Stomach (tissue), 9 donors: ENCODE results near the gene PLP2. TPM values are rescaled to one million over a fixed set of nuclear protein-coding genes. Genes with fewer than 3 reads are reported as not detected.

ENCODE experiments used
- DNase-seq, 2 donors: peaks; one replicate each; pipeline versions ENCODE4 v3.0.0 to v3.0.0-alpha.2; 2013 to 2019
- H3K27ac ChIP-seq, 5 donors: fragments of 200-600 bp in 4 of 5; sonication (generic) in 4 of 5; one replicate each; pipeline ENCODE4 v1.5.1; 2013 to 2019; ENCODE audit warnings: mild to moderate bottlenecking in 1 of 5, moderate library complexity in 1 of 5
- H3K27me3 ChIP-seq, 3 donors: fragments of 200-600 bp; sonication (generic); one replicate each; pipeline ENCODE4 v1.5.1; 2017 to 2019; ENCODE audit warnings: mixed run types in 1 of 3
- H3K36me3 ChIP-seq, 4 donors: fragments of 200-600 bp; sonication (generic); 1 replicate in 3 of 4; 2 replicates in 1 of 4; pipeline ENCODE4 v1.5.1; 2016 to 2019
- H3K4me1 ChIP-seq, 4 donors: fragments of 200-600 bp; sonication (generic); one replicate each; pipeline ENCODE4 v1.5.1; 2016 to 2019
- H3K4me3 ChIP-seq, 4 donors: fragments of 200-600 bp; sonication (generic) in 3 of 4; one replicate each; pipeline ENCODE4 v1.5.1; 2016 to 2019; ENCODE audit warnings: mild to moderate bottlenecking in 1 of 4
- H3K9me3 ChIP-seq, 4 donors: fragments of 200-600 bp; sonication (generic); one replicate each; pipeline ENCODE4 v1.5.1; 2016 to 2019
- CTCF ChIP-seq, 7 experiments: fragments of 450-650 bp in 4 of 7; fragments of 200-600 bp in 3 of 7; sonication (generic) in 3 of 7; IDR thresholded peaks; one replicate each; pipeline ENCODE4 v1.5.1; 2016 to 2019; ENCODE audit warnings: antibody characterized with exemption in 7 of 7, control low read depth in 2 of 7, mild to moderate bottlenecking in 1 of 7
- EP300 ChIP-seq: sonication (generic); formaldehyde crosslinking; IDR thresholded peaks from one replicate; pipeline ENCODE4 v1.6.1; 2017; ENCODE audit warnings: antibody characterized with exemption
- POLR2A ChIP-seq, 4 donors: fragments of 450-650 bp; IDR thresholded peaks; one replicate each; pipeline ENCODE4 v1.6.1; 2016; ENCODE audit warnings: antibody characterized with exemption in 4 of 4, control low read depth in 2 of 4, mild to moderate bottlenecking in 1 of 4, moderate library complexity in 1 of 4
- POLR2AphosphoS5 ChIP-seq, 3 donors: sonication (generic); formaldehyde crosslinking; IDR thresholded peaks; one replicate each; pipeline ENCODE4 v1.6.1; 2016; ENCODE audit warnings: antibody characterized with exemption in 3 of 3
- WGBS, 5 donors: extraction: QIAGEN DNeasy Blood & Tissue Kit in 3 of 5; methylation state at CpG; one replicate each; pipeline versions ENCODE4 v1.1.5 to v1.1.7; 2013 to 2018; 5-methylcytosine and 5-hydroxymethylcytosine counted together
- intact Hi-C: fragments of 100-400 bp; cut with DNase I; formaldehyde crosslinking; loops from one replicate; pipeline ENCODE4 v1.15.1; 2023; ENCODE audit warnings: low total_unique reads
- polyA plus RNA-seq, 3 donors: library from polyadenylated mRNA; stranded (reverse); fragments of 200-250 nt; gene quantifications; one replicate each; pipeline ENCODE4 v1.2.3, GENCODE V29; 2013
- total RNA-seq, 5 donors: library from RNA; depleted of rRNA; stranded (reverse); fragments of >200 nt; gene quantifications; one replicate each; pipeline versions ENCODE4 v1.1.0 to v1.2.3, GENCODE V29; 2014 to 2016
- donor health status: healthy with polysubstance abuse.
- donor health status: Bipolar disorder and iron deficiency.
- donor health status: healthy.

The PLP2 gene
- total and polyA plus RNA-seq, 8 donors = 14.0 to 323 (median 66.6) TPM

- 85 to 96% (median 91%) methylated on average over 5 of the region's 5 CpGs for WGBS, 5 donors
- Histone ChIP-seq H3K4me1 (no peaks in the 10 kb centered on the region), H3K9me3 (no peaks in the 10 kb centered on the region), H3K4me3 (no peak overlapping the region), H3K27me3 (peaks cover 0 to 10% (median 0%) of the 10 kb centered on the region in 3 donors), H3K36me3 (no peaks in the 10 kb centered on the region), H3K27ac (no peak overlapping the region)
- DNase-seq = no peak
- TF ChIP-seq POLR2AphosphoS5 (IDR thresholded peaks at IDR 0.05) (no peak), EP300 (no peak), CTCF (IDR thresholded peaks at IDR 0.05) (no peak), POLR2A (IDR thresholded peaks at IDR 0.05) (no peak)
- intact Hi-C loops = no loop called here
Measured at GRCh38 chrX:49208399-49208798, 36.7 kb downstream of the PLP2 start.

- DNase-seq = no peak
- no peak for TF ChIP-seq POLR2AphosphoS5 (IDR thresholded peaks at IDR 0.05)
- no peak for TF ChIP-seq POLR2A (IDR thresholded peaks at IDR 0.05)
- no peak for TF ChIP-seq CTCF (IDR thresholded peaks at IDR 0.05)
- TF ChIP-seq EP300 = no peak
- Histone ChIP-seq H3K27ac (no peak overlapping the region), H3K4me1 (no peaks in the 10 kb centered on the region), H3K4me3 (no peak overlapping the region), H3K9me3 (no peaks in the 10 kb centered on the region), H3K36me3 (no peaks in the 10 kb centered on the region), H3K27me3 (peaks cover 0 to 10% (median 0%) of the 10 kb centered on the region in 3 donors)
- intact Hi-C loops = no loop called here
- 32 to 54% (median 39%) methylated on average over 19 to 28 of the region's 28 CpGs for WGBS, 5 donors
Measured at GRCh38 chrX:49209434-49210251, 37.9 kb downstream of the PLP2 start.

GRCh38 chrX:49210406-49210805, 38.7 kb downstream of the PLP2 start:
- TF ChIP-seq POLR2A (IDR thresholded peaks at IDR 0.05) = no peak
- TF ChIP-seq CTCF (IDR thresholded peaks at IDR 0.05) = no peak
- no peak for TF ChIP-seq EP300
- TF ChIP-seq POLR2AphosphoS5 (IDR thresholded peaks at IDR 0.05) = no peak
- no peaks in the 10 kb centered on the region for H3K4me1 ChIP-seq
- H3K36me3 ChIP-seq = no peaks in the 10 kb centered on the region
- DNase-seq = no peak
- H3K27me3 ChIP-seq = peaks cover 0 to 10% (median 0%) of the 10 kb centered on the region in 3 donors
- intact Hi-C loops = no loop called here
- H3K9me3 ChIP-seq = no peaks in the 10 kb centered on the region
- H3K27ac ChIP-seq = no peak overlapping the region
- H3K4me3 ChIP-seq = no peak overlapping the region
- 70 to 89% (median 74%) methylated on average over 8 of the region's 8 CpGs for WGBS, 5 donors

GRCh38 chrX:49211074-49211473, 39.4 kb downstream of the PLP2 start:
- H3K27ac ChIP-seq = no peak overlapping the region
- no peaks in the 10 kb centered on the region for H3K9me3 ChIP-seq
- H3K4me1 ChIP-seq = no peaks in the 10 kb centered on the region
- no peak for DNase-seq
- H3K27me3 ChIP-seq = peaks cover 0 to 10% (median 0%) of the 10 kb centered on the region in 3 donors
- WGBS, 5 donors = 79 to 88% (median 82%) methylated on average over 8 to 9 of the region's 9 CpGs
- TF ChIP-seq POLR2AphosphoS5 (IDR thresholded peaks at IDR 0.05) (no peak), POLR2A (IDR thresholded peaks at IDR 0.05) (no peak), EP300 (no peak), CTCF (IDR thresholded peaks at IDR 0.05) (no peak)
- H3K36me3 ChIP-seq = no peaks in the 10 kb centered on the region
- no peak overlapping the region for H3K4me3 ChIP-seq
- intact Hi-C loops = no loop called here
